HEK293 (cell line): Measurements from ENCODE around the gene LMTK3.

ENCODE experiments used
- BCL11B ChIP-seq: fragments of 450-650 bp; formaldehyde crosslinking; IDR thresholded peaks from 2 replicates; pipeline ENCODE4 v1.5.1; 2016; ENCODE audit warnings: low read depth, missing biosample characterization, missing genetic modification characterization
- KLF16 ChIP-seq: fragments of 450-650 bp; formaldehyde crosslinking; IDR thresholded peaks from 2 replicates; pipeline ENCODE4 v1.5.1; 2017; ENCODE audit warnings: missing biosample characterization, missing genetic modification characterization
- KLF8 ChIP-seq: fragments of 450-650 bp; formaldehyde crosslinking; IDR thresholded peaks from 2 replicates; pipeline ENCODE4 v1.5.1; 2016; ENCODE audit warnings: missing biosample characterization, missing genetic modification characterization
- SP2 ChIP-seq: fragments of 450-650 bp; formaldehyde crosslinking; IDR thresholded peaks from 2 replicates; pipeline ENCODE4 v1.5.1; 2016; ENCODE audit warnings: missing biosample characterization, missing genetic modification characterization
- ZFHX2 ChIP-seq: fragments of 450-650 bp; formaldehyde crosslinking; conservative IDR thresholded peaks from 2 replicates; pipeline ENCODE4 v1.5.1; 2016; ENCODE audit warnings: missing biosample characterization, missing genetic modification characterization
- ZIC2 ChIP-seq: fragments of 450-650 bp; formaldehyde crosslinking; IDR thresholded peaks from 2 replicates; pipeline ENCODE4 v1.5.1; 2016; ENCODE audit warnings: missing biosample characterization, missing genetic modification characterization
- ZNF133 ChIP-seq: fragments of 450-650 bp; formaldehyde crosslinking; IDR thresholded peaks from 2 replicates; pipeline ENCODE4 v1.5.1; 2016; ENCODE audit warnings: missing biosample characterization, missing genetic modification characterization
- ZNF2 ChIP-seq: fragments of 450-650 bp; formaldehyde crosslinking; IDR thresholded peaks from 2 replicates; pipeline ENCODE4 v1.5.1; 2016; ENCODE audit warnings: missing biosample characterization, missing genetic modification characterization
- ZNF223 ChIP-seq: fragments of 450-650 bp; formaldehyde crosslinking; IDR thresholded peaks from 2 replicates; pipeline ENCODE4 v1.5.1; 2016; ENCODE audit warnings: missing biosample characterization, missing genetic modification characterization
- ZNF629 ChIP-seq: fragments of 450-650 bp; formaldehyde crosslinking; IDR thresholded peaks from 2 replicates; pipeline ENCODE4 v1.5.1; 2017; ENCODE audit warnings: missing biosample characterization, missing genetic modification characterization
- ZNF791 ChIP-seq: fragments of 450-650 bp; formaldehyde crosslinking; IDR thresholded peaks from 2 replicates; pipeline ENCODE4 v1.5.1; 2016; ENCODE audit warnings: missing biosample characterization, missing genetic modification characterization
- ZNF843 ChIP-seq: fragments of 450-650 bp; formaldehyde crosslinking; IDR thresholded peaks from 2 replicates; pipeline ENCODE4 v1.5.1; 2016; ENCODE audit warnings: missing biosample characterization, missing genetic modification characterization
- TF ChIP-seq, protein P1 (sequence below): fragments of 450-650 bp; formaldehyde crosslinking; IDR thresholded peaks from 2 replicates; pipeline ENCODE4 v1.5.1; 2017; ENCODE audit warnings: missing biosample characterization, missing genetic modification characterization
- TF ChIP-seq, protein P2 (sequence below): fragments of 450-650 bp; formaldehyde crosslinking; IDR thresholded peaks from 2 replicates; pipeline ENCODE4 v1.5.1; 2016; ENCODE audit warnings: missing biosample characterization, missing genetic modification characterization, borderline replicate concordance
- TF ChIP-seq, protein P3 (sequence below): fragments of 450-650 bp; formaldehyde crosslinking; IDR thresholded peaks from 2 replicates; pipeline ENCODE4 v1.5.1; 2016; ENCODE audit warnings: missing biosample characterization, missing genetic modification characterization
- TF ChIP-seq, protein P4 (sequence below): fragments of 450-650 bp; formaldehyde crosslinking; IDR thresholded peaks from 2 replicates; pipeline ENCODE4 v1.5.1; 2017; ENCODE audit warnings: missing biosample characterization, missing genetic modification characterization
- TF ChIP-seq, protein P5 (sequence below): fragments of 450-650 bp; formaldehyde crosslinking; IDR thresholded peaks from 2 replicates; pipeline ENCODE4 v1.5.1; 2016; ENCODE audit warnings: missing biosample characterization, missing genetic modification characterization
- TF ChIP-seq, protein P6 (sequence below): fragments of 450-650 bp; formaldehyde crosslinking; IDR thresholded peaks from 2 replicates; pipeline ENCODE4 v1.5.1; 2016; ENCODE audit warnings: missing biosample characterization, missing genetic modification characterization
- TF ChIP-seq, protein P7 (sequence below): fragments of 450-650 bp; formaldehyde crosslinking; conservative IDR thresholded peaks from 2 replicates; pipeline ENCODE4 v1.5.1; 2016; ENCODE audit warnings: low read depth, missing biosample characterization, missing genetic modification characterization
- TF ChIP-seq, protein P8 (sequence below): fragments of 450-650 bp; formaldehyde crosslinking; IDR thresholded peaks from 2 replicates; pipeline ENCODE4 v1.5.1; 2016; ENCODE audit warnings: missing biosample characterization, missing genetic modification characterization

LMTK3 gene

DNA sequence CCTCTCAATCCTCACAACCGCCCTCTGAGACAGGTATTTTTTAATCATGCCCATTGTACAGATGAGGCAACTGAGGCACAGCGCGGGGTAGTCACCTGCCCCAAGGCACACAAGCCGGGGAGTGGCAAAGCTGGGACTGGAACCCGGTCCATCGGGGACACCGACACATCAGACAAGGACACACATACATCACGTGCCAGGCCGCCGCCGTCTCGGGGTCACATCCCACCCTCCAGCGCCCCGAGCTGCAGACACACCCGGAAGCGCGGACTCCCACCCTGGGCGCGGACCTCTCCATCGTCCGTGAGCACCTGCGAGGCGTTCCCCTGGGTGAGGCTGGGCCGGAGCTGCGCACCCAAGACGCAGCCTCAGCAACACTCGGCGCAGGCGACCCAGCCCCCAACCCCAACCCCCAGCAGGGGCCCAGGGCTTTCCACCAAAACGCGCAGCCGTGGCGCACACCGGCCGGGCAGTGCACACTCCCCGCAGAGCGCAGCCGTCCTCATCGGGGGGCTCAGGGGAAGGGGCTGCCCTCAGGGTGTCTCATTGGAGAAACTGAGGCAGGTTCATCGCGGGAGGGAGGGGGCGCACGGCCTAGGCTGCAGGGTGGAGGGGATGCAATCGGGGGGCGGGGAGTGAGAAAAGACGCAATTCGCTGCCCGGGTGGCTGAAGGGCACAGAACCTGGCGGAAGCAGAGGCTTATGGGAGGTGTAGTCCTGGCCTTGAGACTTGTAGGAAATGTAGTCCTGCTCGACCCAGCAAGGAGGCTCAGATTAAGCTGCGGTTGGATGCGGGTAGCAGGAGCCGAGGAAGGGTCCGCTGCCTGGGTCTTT lies 1.9 kb upstream of the LMTK3 start (continued):
- TF ChIP-seq, protein P1, sequence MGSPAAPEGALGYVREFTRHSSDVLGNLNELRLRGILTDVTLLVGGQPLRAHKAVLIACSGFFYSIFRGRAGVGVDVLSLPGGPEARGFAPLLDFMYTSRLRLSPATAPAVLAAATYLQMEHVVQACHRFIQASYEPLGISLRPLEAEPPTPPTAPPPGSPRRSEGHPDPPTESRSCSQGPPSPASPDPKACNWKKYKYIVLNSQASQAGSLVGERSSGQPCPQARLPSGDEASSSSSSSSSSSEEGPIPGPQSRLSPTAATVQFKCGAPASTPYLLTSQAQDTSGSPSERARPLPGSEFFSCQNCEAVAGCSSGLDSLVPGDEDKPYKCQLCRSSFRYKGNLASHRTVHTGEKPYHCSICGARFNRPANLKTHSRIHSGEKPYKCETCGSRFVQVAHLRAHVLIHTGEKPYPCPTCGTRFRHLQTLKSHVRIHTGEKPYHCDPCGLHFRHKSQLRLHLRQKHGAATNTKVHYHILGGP, result no peak
- TF ChIP-seq ZNF223 (tag by site-specific recombination), result no peak
- peak; percentile 45 for TF ChIP-seq SP2 (tag by site-specific recombination)
- peak; percentile 44; the same call in 1 of the 2 replicates for TF ChIP-seq ZNF629 (tag by site-specific recombination)
- peak; percentile 58 for TF ChIP-seq KLF8
- no peak for TF ChIP-seq ZNF2 (tag by site-specific recombination)
- TF ChIP-seq ZIC2 (tag by site-specific recombination), result peak; percentile 85
- 0 out of 2 replicates have a peak, but pooled peaks have one; percentile 25 for TF ChIP-seq ZNF843
- TF ChIP-seq, protein P2, sequence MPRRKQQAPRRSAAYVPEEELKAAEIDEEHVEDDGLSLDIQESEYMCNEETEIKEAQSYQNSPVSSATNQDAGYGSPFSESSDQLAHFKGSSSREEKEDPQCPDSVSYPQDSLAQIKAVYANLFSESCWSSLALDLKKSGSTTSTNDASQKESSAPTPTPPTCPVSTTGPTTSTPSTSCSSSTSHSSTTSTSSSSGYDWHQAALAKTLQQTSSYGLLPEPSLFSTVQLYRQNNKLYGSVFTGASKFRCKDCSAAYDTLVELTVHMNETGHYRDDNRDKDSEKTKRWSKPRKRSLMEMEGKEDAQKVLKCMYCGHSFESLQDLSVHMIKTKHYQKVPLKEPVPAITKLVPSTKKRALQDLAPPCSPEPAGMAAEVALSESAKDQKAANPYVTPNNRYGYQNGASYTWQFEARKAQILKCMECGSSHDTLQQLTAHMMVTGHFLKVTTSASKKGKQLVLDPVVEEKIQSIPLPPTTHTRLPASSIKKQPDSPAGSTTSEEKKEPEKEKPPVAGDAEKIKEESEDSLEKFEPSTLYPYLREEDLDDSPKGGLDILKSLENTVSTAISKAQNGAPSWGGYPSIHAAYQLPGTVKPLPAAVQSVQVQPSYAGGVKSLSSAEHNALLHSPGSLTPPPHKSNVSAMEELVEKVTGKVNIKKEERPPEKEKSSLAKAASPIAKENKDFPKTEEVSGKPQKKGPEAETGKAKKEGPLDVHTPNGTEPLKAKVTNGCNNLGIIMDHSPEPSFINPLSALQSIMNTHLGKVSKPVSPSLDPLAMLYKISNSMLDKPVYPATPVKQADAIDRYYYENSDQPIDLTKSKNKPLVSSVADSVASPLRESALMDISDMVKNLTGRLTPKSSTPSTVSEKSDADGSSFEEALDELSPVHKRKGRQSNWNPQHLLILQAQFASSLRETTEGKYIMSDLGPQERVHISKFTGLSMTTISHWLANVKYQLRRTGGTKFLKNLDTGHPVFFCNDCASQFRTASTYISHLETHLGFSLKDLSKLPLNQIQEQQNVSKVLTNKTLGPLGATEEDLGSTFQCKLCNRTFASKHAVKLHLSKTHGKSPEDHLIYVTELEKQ, result no peak
- no peak for TF ChIP-seq ZNF133
- TF ChIP-seq, protein P3, sequence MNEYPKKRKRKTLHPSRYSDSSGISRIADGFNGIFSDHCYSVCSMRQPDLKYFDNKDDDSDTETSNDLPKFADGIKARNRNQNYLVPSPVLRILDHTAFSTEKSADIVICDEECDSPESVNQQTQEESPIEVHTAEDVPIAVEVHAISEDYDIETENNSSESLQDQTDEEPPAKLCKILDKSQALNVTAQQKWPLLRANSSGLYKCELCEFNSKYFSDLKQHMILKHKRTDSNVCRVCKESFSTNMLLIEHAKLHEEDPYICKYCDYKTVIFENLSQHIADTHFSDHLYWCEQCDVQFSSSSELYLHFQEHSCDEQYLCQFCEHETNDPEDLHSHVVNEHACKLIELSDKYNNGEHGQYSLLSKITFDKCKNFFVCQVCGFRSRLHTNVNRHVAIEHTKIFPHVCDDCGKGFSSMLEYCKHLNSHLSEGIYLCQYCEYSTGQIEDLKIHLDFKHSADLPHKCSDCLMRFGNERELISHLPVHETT (tag by site-specific recombination), result peak; percentile 34; the same call in 1 of the 2 replicates
- TF ChIP-seq, protein P4, sequence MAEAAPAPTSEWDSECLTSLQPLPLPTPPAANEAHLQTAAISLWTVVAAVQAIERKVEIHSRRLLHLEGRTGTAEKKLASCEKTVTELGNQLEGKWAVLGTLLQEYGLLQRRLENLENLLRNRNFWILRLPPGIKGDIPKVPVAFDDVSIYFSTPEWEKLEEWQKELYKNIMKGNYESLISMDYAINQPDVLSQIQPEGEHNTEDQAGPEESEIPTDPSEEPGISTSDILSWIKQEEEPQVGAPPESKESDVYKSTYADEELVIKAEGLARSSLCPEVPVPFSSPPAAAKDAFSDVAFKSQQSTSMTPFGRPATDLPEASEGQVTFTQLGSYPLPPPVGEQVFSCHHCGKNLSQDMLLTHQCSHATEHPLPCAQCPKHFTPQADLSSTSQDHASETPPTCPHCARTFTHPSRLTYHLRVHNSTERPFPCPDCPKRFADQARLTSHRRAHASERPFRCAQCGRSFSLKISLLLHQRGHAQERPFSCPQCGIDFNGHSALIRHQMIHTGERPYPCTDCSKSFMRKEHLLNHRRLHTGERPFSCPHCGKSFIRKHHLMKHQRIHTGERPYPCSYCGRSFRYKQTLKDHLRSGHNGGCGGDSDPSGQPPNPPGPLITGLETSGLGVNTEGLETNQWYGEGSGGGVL (tag by site-specific recombination), result peak; percentile 29; the same call in 1 of the 2 replicates
- TF ChIP-seq ZFHX2 (tag by site-specific recombination), result 0 out of 2 replicates have a peak, but pooled peaks have one; percentile 17
- TF ChIP-seq, protein P5, sequence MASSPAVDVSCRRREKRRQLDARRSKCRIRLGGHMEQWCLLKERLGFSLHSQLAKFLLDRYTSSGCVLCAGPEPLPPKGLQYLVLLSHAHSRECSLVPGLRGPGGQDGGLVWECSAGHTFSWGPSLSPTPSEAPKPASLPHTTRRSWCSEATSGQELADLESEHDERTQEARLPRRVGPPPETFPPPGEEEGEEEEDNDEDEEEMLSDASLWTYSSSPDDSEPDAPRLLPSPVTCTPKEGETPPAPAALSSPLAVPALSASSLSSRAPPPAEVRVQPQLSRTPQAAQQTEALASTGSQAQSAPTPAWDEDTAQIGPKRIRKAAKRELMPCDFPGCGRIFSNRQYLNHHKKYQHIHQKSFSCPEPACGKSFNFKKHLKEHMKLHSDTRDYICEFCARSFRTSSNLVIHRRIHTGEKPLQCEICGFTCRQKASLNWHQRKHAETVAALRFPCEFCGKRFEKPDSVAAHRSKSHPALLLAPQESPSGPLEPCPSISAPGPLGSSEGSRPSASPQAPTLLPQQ (tag by site-specific recombination), result peak; percentile 70; the same call in 1 of the 2 replicates
- 0 out of 2 replicates have a peak, but pooled peaks have one; percentile 11 for TF ChIP-seq BCL11B (tag by site-specific recombination)
- TF ChIP-seq, protein P6, sequence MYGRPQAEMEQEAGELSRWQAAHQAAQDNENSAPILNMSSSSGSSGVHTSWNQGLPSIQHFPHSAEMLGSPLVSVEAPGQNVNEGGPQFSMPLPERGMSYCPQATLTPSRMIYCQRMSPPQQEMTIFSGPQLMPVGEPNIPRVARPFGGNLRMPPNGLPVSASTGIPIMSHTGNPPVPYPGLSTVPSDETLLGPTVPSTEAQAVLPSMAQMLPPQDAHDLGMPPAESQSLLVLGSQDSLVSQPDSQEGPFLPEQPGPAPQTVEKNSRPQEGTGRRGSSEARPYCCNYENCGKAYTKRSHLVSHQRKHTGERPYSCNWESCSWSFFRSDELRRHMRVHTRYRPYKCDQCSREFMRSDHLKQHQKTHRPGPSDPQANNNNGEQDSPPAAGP (tag by site-specific recombination), result 0 out of 2 replicates have a peak, but pooled peaks have one; percentile 44
- no peak for TF ChIP-seq ZNF791
- TF ChIP-seq, protein P7, sequence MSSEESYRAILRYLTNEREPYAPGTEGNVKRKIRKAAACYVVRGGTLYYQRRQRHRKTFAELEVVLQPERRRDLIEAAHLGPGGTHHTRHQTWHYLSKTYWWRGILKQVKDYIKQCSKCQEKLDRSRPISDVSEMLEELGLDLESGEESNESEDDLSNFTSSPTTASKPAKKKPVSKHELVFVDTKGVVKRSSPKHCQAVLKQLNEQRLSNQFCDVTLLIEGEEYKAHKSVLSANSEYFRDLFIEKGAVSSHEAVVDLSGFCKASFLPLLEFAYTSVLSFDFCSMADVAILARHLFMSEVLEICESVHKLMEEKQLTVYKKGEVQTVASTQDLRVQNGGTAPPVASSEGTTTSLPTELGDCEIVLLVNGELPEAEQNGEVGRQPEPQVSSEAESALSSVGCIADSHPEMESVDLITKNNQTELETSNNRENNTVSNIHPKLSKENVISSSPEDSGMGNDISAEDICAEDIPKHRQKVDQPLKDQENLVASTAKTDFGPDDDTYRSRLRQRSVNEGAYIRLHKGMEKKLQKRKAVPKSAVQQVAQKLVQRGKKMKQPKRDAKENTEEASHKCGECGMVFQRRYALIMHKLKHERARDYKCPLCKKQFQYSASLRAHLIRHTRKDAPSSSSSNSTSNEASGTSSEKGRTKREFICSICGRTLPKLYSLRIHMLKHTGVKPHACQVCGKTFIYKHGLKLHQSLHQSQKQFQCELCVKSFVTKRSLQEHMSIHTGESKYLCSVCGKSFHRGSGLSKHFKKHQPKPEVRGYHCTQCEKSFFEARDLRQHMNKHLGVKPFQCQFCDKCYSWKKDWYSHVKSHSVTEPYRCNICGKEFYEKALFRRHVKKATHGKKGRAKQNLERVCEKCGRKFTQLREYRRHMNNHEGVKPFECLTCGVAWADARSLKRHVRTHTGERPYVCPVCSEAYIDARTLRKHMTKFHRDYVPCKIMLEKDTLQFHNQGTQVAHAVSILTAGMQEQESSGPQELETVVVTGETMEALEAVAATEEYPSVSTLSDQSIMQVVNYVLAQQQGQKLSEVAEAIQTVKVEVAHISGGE, result peak; percentile 65
- TF ChIP-seq, protein P8, sequence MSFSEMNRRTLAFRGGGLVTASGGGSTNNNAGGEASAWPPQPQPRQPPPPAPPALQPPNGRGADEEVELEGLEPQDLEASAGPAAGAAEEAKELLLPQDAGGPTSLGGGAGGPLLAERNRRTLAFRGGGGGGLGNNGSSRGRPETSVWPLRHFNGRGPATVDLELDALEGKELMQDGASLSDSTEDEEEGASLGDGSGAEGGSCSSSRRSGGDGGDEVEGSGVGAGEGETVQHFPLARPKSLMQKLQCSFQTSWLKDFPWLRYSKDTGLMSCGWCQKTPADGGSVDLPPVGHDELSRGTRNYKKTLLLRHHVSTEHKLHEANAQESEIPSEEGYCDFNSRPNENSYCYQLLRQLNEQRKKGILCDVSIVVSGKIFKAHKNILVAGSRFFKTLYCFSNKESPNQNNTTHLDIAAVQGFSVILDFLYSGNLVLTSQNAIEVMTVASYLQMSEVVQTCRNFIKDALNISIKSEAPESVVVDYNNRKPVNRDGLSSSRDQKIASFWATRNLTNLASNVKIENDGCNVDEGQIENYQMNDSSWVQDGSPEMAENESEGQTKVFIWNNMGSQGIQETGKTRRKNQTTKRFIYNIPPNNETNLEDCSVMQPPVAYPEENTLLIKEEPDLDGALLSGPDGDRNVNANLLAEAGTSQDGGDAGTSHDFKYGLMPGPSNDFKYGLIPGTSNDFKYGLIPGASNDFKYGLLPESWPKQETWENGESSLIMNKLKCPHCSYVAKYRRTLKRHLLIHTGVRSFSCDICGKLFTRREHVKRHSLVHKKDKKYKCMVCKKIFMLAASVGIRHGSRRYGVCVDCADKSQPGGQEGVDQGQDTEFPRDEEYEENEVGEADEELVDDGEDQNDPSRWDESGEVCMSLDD (tag by site-specific recombination), result peak; percentile 86
- TF ChIP-seq KLF16, result 0 out of 2 replicates have a peak, but pooled peaks have one; percentile 59
